K562 (cell line): ENCODE results near the gene TAF1B. TPM values are rescaled to one million over a fixed set of nuclear protein-coding genes. Genes with fewer than 3 reads are reported as not detected.

Experiments
- ATAC-seq: fragments of 200-7000 bp; cut with Tn5 transposase; 3 replicates; pipeline ENCODE4 v1.9.1; 2020; ENCODE audit warnings: moderate library complexity
- BruUV-seq: library from RNA; stranded (reverse); fragments of 400-500 nt; replicated peaks from 2 replicates; lab custom pipeline; 2021; lab: Mats Ljungman, UMichigan
- CTCF ChIA-PET: fragments of 300-600 bp; formaldehyde crosslinking; extraction: SDS; loops from one replicate; lab custom pipeline; 2021; ENCODE audit warnings: low intra/inter-chr PET ratio; lab: Yijun Ruan, JAX
- POLR2A ChIA-PET: fragments of 300-600, 350-650 bp; sonication (Branson Sonifier 250); formaldehyde crosslinking; extraction: SDS; loops from one replicate; lab custom pipeline; 2021; ENCODE audit warnings: antibody characterized with exemption, inconsistent platforms; lab: Yijun Ruan, JAX
- DNase-seq, 4 experiments: peaks; one replicate each; pipeline versions ENCODE4 v3.0.0 to v3.0.0-alpha.2; 2011 to 2018; ENCODE audit warnings: low spot score in 3 of 4, mixed read lengths in 3 of 4; ENCODE audit errors: extremely low read depth in 1 of 4
- FAIRE-seq: peaks from 2 replicates; lab custom pipeline; 2011; peaks lifted over from hg19 to GRCh38; lab: Jason Lieb, UNC
- H2AFZ ChIP-seq: 2 replicates; pipeline ENCODE4 v1.6.0; 2011; ENCODE audit warnings: low read depth, low read length, control low read depth, inconsistent platforms
- H3K27ac ChIP-seq: fragments of 200-600 bp; 3 replicates; pipeline ENCODE4 v1.8.0; 2011; ENCODE audit warnings: low read depth, mild to moderate bottlenecking, control low read depth, inconsistent platforms, low read length, moderate library complexity, mixed read lengths; ENCODE audit errors: extremely low read depth
- H3K27me3 ChIP-seq, 2 experiments: fragments of 300-600 bp in 1 of 2; 2 replicates in 1 of 2; 3 replicates in 1 of 2; pipeline versions ENCODE4 v1.6.0 to v1.8.0; 2011; ENCODE audit warnings: inconsistent platforms in 2 of 2, low read length in 2 of 2, mild to moderate bottlenecking in 1 of 2, mixed read lengths in 1 of 2, moderate library complexity in 1 of 2; ENCODE audit not compliant: control insufficient read depth in 2 of 2, insufficient read depth in 2 of 2
- H3K36me3 ChIP-seq: fragments of 300-600 bp; 3 replicates; pipeline ENCODE4 v1.8.0; 2011; ENCODE audit warnings: mild to moderate bottlenecking, low read length, inconsistent platforms; ENCODE audit not compliant: control insufficient read depth, insufficient read depth
- H3K4me1 ChIP-seq, 2 experiments: fragments of 200-600 bp in 1 of 2; replicated peaks in 1 of 2; 2 replicates in 1 of 2; 3 replicates in 1 of 2; pipeline versions ENCODE4 v1.5.1 to v1.8.0; 2011; ENCODE audit warnings: inconsistent platforms in 2 of 2, low read length in 2 of 2, mild to moderate bottlenecking in 1 of 2, mixed read lengths in 1 of 2, moderate library complexity in 1 of 2; ENCODE audit not compliant: control insufficient read depth in 2 of 2, insufficient read depth in 2 of 2
- H3K4me2 ChIP-seq: 2 replicates; pipeline ENCODE4 v1.6.1; 2011; ENCODE audit warnings: low read length, control low read depth, inconsistent platforms, mixed read lengths; ENCODE audit not compliant: insufficient read depth
- H3K4me3 ChIP-seq: fragments of 200-600 bp; sonication (generic), shearing (Covaris generic); 2 replicates; pipeline ENCODE4 v1.5.1; 2016; ENCODE audit warnings: control low read depth, inconsistent platforms
- H3K79me2 ChIP-seq: fragments of 200-600 bp; 3 replicates; pipeline ENCODE4 v1.8.0; 2011; ENCODE audit warnings: low read length, inconsistent platforms; ENCODE audit not compliant: control insufficient read depth, insufficient read depth
- H3K9ac ChIP-seq, 2 experiments: 2 replicates each; pipeline versions ENCODE4 v1.6.0 to v1.6.1; 2011; ENCODE audit warnings: low read depth in 2 of 2, low read length in 2 of 2, control low read depth in 1 of 2, inconsistent platforms in 1 of 2, mild to moderate bottlenecking in 1 of 2, mixed read lengths in 1 of 2; ENCODE audit not compliant: insufficient read depth in 1 of 2
- H3K9me1 ChIP-seq: one replicate; pipeline ENCODE4 v1.6.0; 2011; ENCODE audit warnings: inconsistent platforms, mild to moderate bottlenecking, low read length, moderate library complexity; ENCODE audit not compliant: control insufficient read depth, insufficient read depth
- H3K9me3 ChIP-seq: replicated peaks from 2 replicates; pipeline ENCODE4 v1.5.1; 2011; ENCODE audit warnings: low read depth, low read length, inconsistent platforms; ENCODE audit not compliant: control insufficient read depth, insufficient read depth
- H4K20me1 ChIP-seq: replicated peaks from 2 replicates; pipeline ENCODE4 v1.6.1; 2011; ENCODE audit warnings: low read length, inconsistent platforms, mixed read lengths; ENCODE audit not compliant: control insufficient read depth, insufficient read depth
- ADNP ChIP-seq: fragments of 200-800 bp; sonication (Bioruptor generic); IDR thresholded peaks from 2 replicates; pipeline ENCODE4 v1.6.1; 2016; ENCODE audit warnings: missing genetic modification characterization, missing compliant biosample characterization
- CHD4 ChIP-seq: fragments of 200-600 bp; sonication (generic); IDR thresholded peaks from 3 replicates; pipeline ENCODE4 v1.6.1; 2012; ENCODE audit warnings: low read depth, mild to moderate bottlenecking, mixed read lengths, low read length, inconsistent platforms; ENCODE audit not compliant: insufficient read depth, insufficient replicate concordance, poor library complexity, severe bottlenecking
- FOXK2 ChIP-seq, 2 experiments: fragments of 450-650 bp; IDR thresholded peaks in 1 of 2; conservative IDR thresholded peaks in 1 of 2; 2 replicates each; pipeline ENCODE4 v1.6.1; 2016; ENCODE audit warnings: low read depth in 2 of 2, mild to moderate bottlenecking in 1 of 2
- GABPB1 ChIP-seq: sonication (generic); formaldehyde crosslinking; IDR thresholded peaks from 2 replicates; pipeline ENCODE4 v1.8.0; 2022; ENCODE audit warnings: mild to moderate bottlenecking, missing genetic modification reagents
- KDM1A ChIP-seq, 2 experiments: fragments of 450-650 bp; IDR thresholded peaks; 2 replicates each; pipeline ENCODE4 v1.6.1; 2016; ENCODE audit warnings: mild to moderate bottlenecking in 2 of 2
- MEIS2 ChIP-seq: fragments of 450-650 bp; IDR thresholded peaks from 2 replicates; pipeline ENCODE4 v1.6.1; 2014; ENCODE audit warnings: mild to moderate bottlenecking; ENCODE audit not compliant: partially characterized antibody
- NCOA1 ChIP-seq: fragments of 450-650 bp; IDR thresholded peaks from 2 replicates; pipeline ENCODE4 v1.6.1; 2016; ENCODE audit warnings: low read depth
- ZNF766 ChIP-seq: fragments of 200-800 bp; sonication (Bioruptor generic); conservative IDR thresholded peaks from 2 replicates; pipeline ENCODE4 v1.6.1; 2016; ENCODE audit warnings: missing genetic modification characterization, missing compliant biosample characterization
- WGBS: fragments of 100-300 bp; shearing (Covaris generic); methylation state at CpG from one replicate; pipeline ENCODE4 v1.1.6; 2016; ENCODE audit warnings: low coverage, mixed read lengths; ENCODE audit not compliant: insufficient coverage; ENCODE audit errors: missing lambda C conversion rate; 5-methylcytosine and 5-hydroxymethylcytosine counted together
- in situ Hi-C: fragments of 300-500 bp; cut with MboI; formaldehyde crosslinking; loops from 4 replicates; pipeline ENCODE4 v1.15.0; 2018; ENCODE audit warnings: inconsistent platforms, mixed read lengths
- intact Hi-C: fragments of 100-400 bp; cut with micrococcal nuclease; formaldehyde crosslinking; loops from 2 replicates; pipeline ENCODE4 v1.14.2; 2022
- polyA plus RNA-seq, 8 experiments: library from polyadenylated mRNA; depleted of rRNA in 4 of 8; stranded (reverse) in 5 of 8; unstranded in 3 of 8; fragments of >200 nt; fragmentation: Nextera tagmentation in 2 of 8; fragmentation: Illumina TruSeq in 1 of 8; extraction: Ambion mirVana in 2 of 8; extraction: Trizol in 1 of 8; gene quantifications; 2 replicates each; pipeline versions ENCODE4 v1.2.1 to v1.2.3, GENCODE V29; 2011 to 2014; ENCODE audit warnings: inconsistent platforms in 1 of 8, missing spikeins in 1 of 8
- total RNA-seq, 7 experiments: library from RNA; depleted of rRNA in 6 of 7; stranded (reverse); fragments of >200 nt in 6 of 7; fragmentation: Illumina TruSeq in 2 of 7; extraction: Trizol in 2 of 7; gene quantifications; 2 replicates each; pipeline versions ENCODE4 v1.2.1 to v1.2.3, GENCODE V29; 2011 to 2021; ENCODE audit warnings: low replicate concordance in 1 of 7
- TF ChIP-seq, protein P1 (sequence below): fragments of 250-450 bp; sonication (Bioruptor Pico); IDR thresholded peaks from 2 replicates; pipeline ENCODE4 v1.5.0; 2021; ENCODE audit warnings: mild to moderate bottlenecking, moderate library complexity
- TF ChIP-seq, protein P2 (sequence below): fragments of 200-800 bp; sonication (Bioruptor generic); IDR thresholded peaks from 2 replicates; pipeline ENCODE4 v1.6.1; 2017; ENCODE audit warnings: missing genetic modification characterization, missing compliant biosample characterization
- TF ChIP-seq, protein P3 (sequence below), 2 experiments: IDR thresholded peaks in 1 of 2; conservative IDR thresholded peaks in 1 of 2; 2 replicates each; pipeline ENCODE4 v1.6.1; 2016; ENCODE audit warnings: low read depth in 2 of 2, mild to moderate bottlenecking in 1 of 2, missing compliant biosample characterization in 1 of 2, missing genetic modification characterization in 1 of 2, moderate library complexity in 1 of 2

The TAF1B gene
- total and polyA plus RNA-seq, 9 of the 15 experiments (the other 6 are each of a cell fraction or from before 2014, with no cell fraction given), result 8.8 to 25.1 (median 17.3) TPM

DNA sequence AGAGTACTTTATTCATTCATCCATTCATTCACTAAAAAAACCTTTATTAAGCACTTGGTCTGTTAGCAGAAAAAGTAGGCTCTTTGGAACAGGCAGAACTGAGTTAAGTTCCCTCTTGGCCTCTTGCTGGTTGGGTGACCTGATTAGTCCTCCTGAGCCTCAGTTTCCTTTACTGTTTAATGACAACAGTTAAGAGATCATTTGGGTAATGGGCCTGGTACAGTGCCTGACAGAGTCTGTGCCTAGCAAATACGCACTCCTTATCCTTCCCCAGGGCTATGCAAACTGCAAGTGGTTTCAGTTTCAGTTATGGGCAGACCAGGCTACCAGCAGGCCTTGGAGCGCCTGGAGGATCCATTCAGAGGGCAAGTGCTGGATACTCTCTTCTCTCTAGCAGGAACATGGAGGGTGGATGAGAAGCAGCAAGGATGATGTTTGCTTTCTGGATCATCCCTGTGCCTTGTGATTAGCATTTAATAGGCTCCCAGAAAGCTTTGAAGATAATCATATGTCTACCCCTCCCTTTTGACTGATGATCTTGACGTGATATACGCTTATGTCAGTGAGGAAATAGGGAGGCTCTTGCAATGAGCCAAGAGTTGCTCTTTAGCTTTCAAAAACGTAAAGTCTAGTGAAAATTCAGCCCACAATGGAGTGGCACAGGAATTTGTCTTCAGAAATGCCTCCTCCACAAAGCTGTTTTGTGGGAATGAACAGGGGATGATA, 12.4 kb upstream of the TAF1B start:
- WGBS, result 31% methylated on average over 5 of the region's 5 CpGs
- H2AFZ ChIP-seq, result peak overlapping the region; percentile 61
- no peaks in the 10 kb centered on the region for H3K79me2 ChIP-seq
- in situ Hi-C loops (no loop called here), intact Hi-C loops (no loop called here)
- no peak overlapping the region; a peak in 1 of 4 replicates for H3K9ac ChIP-seq
- ChIA-PET CTCF (no interaction called here), POLR2A (interaction anchor here (0.5 to 1.0 kb wide), 2 partner anchors 11 to 55 kb away, joined by 3 to 4 read pairs; no protein-coding TSS in a partner anchor)
- peaks cover 0 to 18% of the 10 kb centered on the region in 2 experiments; a peak in 3 of 5 replicates for H3K4me1 ChIP-seq
- FAIRE-seq (no peak), ATAC-seq (peak; percentile 79), DNase-seq (no peak)
- no peak overlapping the region for H3K4me3 ChIP-seq
- no peaks in the 10 kb centered on the region for H3K27me3 ChIP-seq
- H4K20me1 ChIP-seq, result no peaks in the 10 kb centered on the region
- H3K27ac ChIP-seq, result peak overlapping the region; percentile 45; the same call in 1 of the 3 replicates
- H3K4me2 ChIP-seq, result peak overlapping the region; percentile 35; the same call in 1 of the 2 replicates
- no peaks in the 10 kb centered on the region for H3K36me3 ChIP-seq
- BruUV-seq, result no TSS peak
- no peaks in the 10 kb centered on the region for H3K9me1 ChIP-seq
- H3K9me3 ChIP-seq, result no peaks in the 10 kb centered on the region
- TF ChIP-seq, protein P1, sequence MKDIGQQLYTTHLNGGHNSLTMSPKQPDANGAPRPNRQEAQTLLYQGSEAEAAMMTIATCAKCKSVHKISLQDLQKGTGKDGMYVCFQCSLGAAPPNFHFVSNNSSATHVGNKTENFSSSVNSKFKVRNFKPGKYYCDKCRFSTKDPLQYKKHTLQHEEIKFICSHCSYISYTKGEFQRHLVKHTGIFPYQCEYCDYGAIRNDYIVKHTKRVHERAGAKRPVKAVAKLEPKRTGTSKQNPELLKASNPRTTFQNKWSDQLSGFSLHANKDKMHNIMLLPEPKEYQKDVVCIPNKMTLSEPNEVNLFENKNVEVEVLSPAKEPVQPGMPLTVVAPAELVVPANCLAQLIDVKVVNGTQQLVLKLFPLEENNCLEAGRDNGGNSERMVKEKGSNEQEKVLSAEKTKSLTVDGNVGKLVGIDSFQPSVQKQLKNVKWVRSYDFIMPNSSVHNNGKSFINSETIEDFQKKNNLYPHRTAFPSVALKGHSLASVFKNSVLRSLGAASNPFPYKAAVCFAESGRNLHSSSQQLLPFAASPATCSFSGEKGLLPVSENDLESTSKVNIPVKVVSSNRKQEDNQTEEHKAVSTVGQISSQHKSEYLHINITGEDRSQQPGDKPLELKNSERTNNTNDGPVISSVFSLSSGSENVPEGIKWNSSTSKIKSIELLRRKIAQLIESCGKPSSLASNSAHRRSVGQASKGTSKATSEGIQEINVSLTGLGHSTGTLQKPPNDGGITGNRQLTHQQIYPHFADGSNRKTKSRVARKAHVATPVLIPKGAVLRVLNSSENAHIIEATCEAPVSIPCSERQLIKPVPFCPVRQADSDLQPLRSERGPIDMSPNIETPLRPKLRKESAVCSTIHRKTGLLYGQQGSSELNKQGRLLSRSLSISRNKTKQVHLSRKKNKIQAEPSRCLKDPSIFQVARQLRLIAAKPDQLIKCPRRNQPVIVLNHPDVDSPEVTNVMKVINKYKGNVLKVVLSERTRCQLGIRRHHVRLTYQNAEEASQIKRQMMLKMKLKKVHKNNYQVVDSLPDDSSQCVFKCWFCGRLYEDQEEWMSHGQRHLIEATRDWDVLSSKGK, result no peak
- TF ChIP-seq MEIS2, result peak; percentile 61
- TF ChIP-seq CHD4, result peak; percentile 68
- 0 out of 4 replicates have a peak, but pooled peaks of 1 of the 2 experiments have one; percentile 0 for TF ChIP-seq FOXK2 (conservative IDR thresholded peaks at IDR 0.05 in 1 of 2, IDR thresholded peaks at IDR 0.05 in 1 of 2; ENCODE audit: low read depth in 2 of 2)
- TF ChIP-seq KDM1A (IDR thresholded peaks at IDR 0.05), result peak in 1 of 2 experiments; percentile 46; a peak in 1 of 4 replicates
- peak; percentile 81 for TF ChIP-seq ADNP
- TF ChIP-seq GABPB1 (CRISPR knock-in tag), result peak; percentile 26; the same call in 1 of the 2 replicates
- TF ChIP-seq, protein P2, sequence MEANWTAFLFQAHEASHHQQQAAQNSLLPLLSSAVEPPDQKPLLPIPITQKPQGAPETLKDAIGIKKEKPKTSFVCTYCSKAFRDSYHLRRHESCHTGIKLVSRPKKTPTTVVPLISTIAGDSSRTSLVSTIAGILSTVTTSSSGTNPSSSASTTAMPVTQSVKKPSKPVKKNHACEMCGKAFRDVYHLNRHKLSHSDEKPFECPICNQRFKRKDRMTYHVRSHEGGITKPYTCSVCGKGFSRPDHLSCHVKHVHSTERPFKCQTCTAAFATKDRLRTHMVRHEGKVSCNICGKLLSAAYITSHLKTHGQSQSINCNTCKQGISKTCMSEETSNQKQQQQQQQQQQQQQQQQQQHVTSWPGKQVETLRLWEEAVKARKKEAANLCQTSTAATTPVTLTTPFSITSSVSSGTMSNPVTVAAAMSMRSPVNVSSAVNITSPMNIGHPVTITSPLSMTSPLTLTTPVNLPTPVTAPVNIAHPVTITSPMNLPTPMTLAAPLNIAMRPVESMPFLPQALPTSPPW, result peak; percentile 7; the same call in 1 of the 2 replicates
- TF ChIP-seq NCOA1, result no peak
- no peak for TF ChIP-seq ZNF766 (CRISPR knock-in tag)
- TF ChIP-seq, protein P3, sequence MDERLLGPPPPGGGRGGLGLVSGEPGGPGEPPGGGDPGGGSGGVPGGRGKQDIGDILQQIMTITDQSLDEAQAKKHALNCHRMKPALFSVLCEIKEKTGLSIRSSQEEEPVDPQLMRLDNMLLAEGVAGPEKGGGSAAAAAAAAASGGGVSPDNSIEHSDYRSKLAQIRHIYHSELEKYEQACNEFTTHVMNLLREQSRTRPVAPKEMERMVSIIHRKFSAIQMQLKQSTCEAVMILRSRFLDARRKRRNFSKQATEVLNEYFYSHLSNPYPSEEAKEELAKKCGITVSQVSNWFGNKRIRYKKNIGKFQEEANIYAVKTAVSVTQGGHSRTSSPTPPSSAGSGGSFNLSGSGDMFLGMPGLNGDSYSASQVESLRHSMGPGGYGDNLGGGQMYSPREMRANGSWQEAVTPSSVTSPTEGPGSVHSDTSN (CRISPR knock-in tag; IDR thresholded peaks at IDR 0.05; ENCODE audit: low read depth), result no peak
- TF ChIP-seq, protein P3 (tag; conservative IDR thresholded peaks at IDR 0.05; ENCODE audit: low read depth), result peak; percentile 68
